K562 (cell line): ENCODE data around the gene TMED10.

ENCODE experiments used
- CTCF ChIP-seq, 3 experiments: IDR thresholded peaks in 2 of 3; conservative IDR thresholded peaks in 1 of 3; 2 replicates each; pipeline ENCODE4 v1.5.1; 2011 to 2012; ENCODE audit warnings: low read length in 3 of 3, mild to moderate bottlenecking in 3 of 3, control low read depth in 2 of 3, improper control_type of control experiment in 1 of 3, inconsistent platforms in 1 of 3, low read depth in 1 of 3, mixed read lengths in 1 of 3, moderate library complexity in 1 of 3; ENCODE audit not compliant: insufficient read depth in 2 of 3
- MAX ChIP-seq: sonication (generic); formaldehyde crosslinking; IDR thresholded peaks from 2 replicates; pipeline ENCODE4 v1.9.0; 2022; ENCODE audit warnings: mild to moderate bottlenecking, missing genetic modification reagents
- MCM2 ChIP-seq: fragments of 450-650 bp; IDR thresholded peaks from 2 replicates; pipeline ENCODE4 v1.6.1; 2017; ENCODE audit warnings: low read depth, mild to moderate bottlenecking
- RB1 ChIP-seq: fragments of 450-650 bp; IDR thresholded peaks from 2 replicates; pipeline ENCODE4 v1.6.1; 2017; ENCODE audit warnings: low read depth, mild to moderate bottlenecking
- RFX5 ChIP-seq: IDR thresholded peaks from 2 replicates; pipeline ENCODE4 v1.6.1; 2011; ENCODE audit warnings: low read depth, mild to moderate bottlenecking, improper control_type of control experiment, low read length
- SMARCA4 ChIP-seq: fragments of 450-650 bp; IDR thresholded peaks from 2 replicates; pipeline ENCODE4 v1.6.1; 2016
- TCF7 ChIP-seq: sonication (generic); IDR thresholded peaks from 2 replicates; pipeline ENCODE4 v1.6.1; 2016; ENCODE audit warnings: antibody characterized with exemption, borderline replicate concordance
- ZNF766 ChIP-seq: fragments of 200-800 bp; sonication (Bioruptor generic); conservative IDR thresholded peaks from 2 replicates; pipeline ENCODE4 v1.6.1; 2016; ENCODE audit warnings: missing genetic modification characterization, missing compliant biosample characterization
- TF ChIP-seq, protein P1 (sequence below): sonication (generic); formaldehyde crosslinking; IDR thresholded peaks from 2 replicates; pipeline ENCODE4 v1.8.0; 2022; ENCODE audit warnings: mild to moderate bottlenecking, missing genetic modification reagents, borderline replicate concordance
- TF ChIP-seq, protein P2 (sequence below): fragments of 150-350 bp; IDR thresholded peaks from 2 replicates; pipeline ENCODE4 v1.6.1; 2014; ENCODE audit warnings: low read depth, mild to moderate bottlenecking, low read length, borderline replicate concordance

DNA sequence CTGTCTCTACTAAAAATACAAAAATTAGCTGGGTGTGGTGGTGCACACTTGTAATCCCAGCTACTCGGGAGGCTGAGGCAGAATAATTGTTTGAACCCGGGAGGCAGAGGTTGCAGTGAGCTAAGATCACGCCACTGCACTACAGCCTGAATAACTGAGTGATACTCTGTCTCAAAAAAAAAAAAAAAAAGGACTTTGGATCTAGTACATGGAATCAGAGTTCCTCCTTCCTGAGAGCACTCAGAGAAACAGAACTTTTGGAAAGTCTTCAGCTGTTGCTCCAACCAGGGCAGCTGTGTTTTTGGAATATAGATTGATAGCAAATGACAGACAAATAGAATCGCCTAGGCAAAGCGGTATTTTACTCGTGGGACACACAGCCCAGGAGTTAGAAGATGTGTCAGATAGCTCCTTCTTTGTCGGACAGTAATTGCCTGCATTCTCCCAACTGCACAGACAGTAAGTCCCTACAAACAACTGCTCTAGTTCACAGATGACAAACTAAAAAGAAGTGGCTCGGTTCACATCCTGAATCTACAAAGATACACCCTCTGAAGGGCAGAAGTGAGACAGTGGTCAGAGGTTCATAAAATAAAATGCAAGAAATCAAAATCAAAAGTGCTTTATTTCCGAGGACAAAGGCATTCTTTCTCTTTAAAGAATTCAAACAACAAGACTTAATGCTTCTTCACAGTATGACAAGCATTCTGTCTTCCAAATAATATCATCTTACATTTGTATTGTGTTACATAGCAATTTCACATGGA is 32.5 kb downstream of the TMED10 start:
- TF ChIP-seq, protein P1, sequence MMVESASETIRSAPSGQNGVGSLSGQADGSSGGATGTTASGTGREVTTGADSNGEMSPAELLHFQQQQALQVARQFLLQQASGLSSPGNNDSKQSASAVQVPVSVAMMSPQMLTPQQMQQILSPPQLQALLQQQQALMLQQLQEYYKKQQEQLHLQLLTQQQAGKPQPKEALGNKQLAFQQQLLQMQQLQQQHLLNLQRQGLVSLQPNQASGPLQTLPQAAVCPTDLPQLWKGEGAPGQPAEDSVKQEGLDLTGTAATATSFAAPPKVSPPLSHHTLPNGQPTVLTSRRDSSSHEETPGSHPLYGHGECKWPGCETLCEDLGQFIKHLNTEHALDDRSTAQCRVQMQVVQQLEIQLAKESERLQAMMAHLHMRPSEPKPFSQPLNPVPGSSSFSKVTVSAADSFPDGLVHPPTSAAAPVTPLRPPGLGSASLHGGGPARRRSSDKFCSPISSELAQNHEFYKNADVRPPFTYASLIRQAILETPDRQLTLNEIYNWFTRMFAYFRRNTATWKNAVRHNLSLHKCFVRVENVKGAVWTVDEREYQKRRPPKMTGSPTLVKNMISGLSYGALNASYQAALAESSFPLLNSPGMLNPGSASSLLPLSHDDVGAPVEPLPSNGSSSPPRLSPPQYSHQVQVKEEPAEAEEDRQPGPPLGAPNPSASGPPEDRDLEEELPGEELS, result no peak
- TF ChIP-seq RB1, result no peak
- no peak for TF ChIP-seq MCM2
- TF ChIP-seq CTCF (IDR thresholded peaks at IDR 0.05 in 2 of 3, conservative IDR thresholded peaks at IDR 0.05 in 1 of 3; ENCODE audit: insufficient read depth in 2 of 3, low read depth in 1 of 3, low read length in 3 of 3), result no peak
- TF ChIP-seq, protein P2, sequence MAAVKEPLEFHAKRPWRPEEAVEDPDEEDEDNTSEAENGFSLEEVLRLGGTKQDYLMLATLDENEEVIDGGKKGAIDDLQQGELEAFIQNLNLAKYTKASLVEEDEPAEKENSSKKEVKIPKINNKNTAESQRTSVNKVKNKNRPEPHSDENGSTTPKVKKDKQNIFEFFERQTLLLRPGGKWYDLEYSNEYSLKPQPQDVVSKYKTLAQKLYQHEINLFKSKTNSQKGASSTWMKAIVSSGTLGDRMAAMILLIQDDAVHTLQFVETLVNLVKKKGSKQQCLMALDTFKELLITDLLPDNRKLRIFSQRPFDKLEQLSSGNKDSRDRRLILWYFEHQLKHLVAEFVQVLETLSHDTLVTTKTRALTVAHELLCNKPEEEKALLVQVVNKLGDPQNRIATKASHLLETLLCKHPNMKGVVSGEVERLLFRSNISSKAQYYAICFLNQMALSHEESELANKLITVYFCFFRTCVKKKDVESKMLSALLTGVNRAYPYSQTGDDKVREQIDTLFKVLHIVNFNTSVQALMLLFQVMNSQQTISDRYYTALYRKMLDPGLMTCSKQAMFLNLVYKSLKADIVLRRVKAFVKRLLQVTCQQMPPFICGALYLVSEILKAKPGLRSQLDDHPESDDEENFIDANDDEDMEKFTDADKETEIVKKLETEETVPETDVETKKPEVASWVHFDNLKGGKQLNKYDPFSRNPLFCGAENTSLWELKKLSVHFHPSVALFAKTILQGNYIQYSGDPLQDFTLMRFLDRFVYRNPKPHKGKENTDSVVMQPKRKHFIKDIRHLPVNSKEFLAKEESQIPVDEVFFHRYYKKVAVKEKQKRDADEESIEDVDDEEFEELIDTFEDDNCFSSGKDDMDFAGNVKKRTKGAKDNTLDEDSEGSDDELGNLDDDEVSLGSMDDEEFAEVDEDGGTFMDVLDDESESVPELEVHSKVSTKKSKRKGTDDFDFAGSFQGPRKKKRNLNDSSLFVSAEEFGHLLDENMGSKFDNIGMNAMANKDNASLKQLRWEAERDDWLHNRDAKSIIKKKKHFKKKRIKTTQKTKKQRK, result no peak
- no peak for TF ChIP-seq ZNF766
- TF ChIP-seq RFX5, result no peak
- TF ChIP-seq MAX, result no peak
- TF ChIP-seq SMARCA4, result no peak
- no peak for TF ChIP-seq TCF7
